Esophagus (tissue), 2 donors: ENCODE results near the gene FLG2. TPM values are rescaled to one million over a fixed set of nuclear protein-coding genes. Genes with fewer than 3 reads are reported as not detected.

Experiments
- H3K27ac ChIP-seq, 2 donors: one replicate each; pipeline ENCODE4 v1.5.1; 2013; ENCODE audit warnings: low read depth in 2 of 2, mild to moderate bottlenecking in 2 of 2, inconsistent platforms in 1 of 2, low read length in 1 of 2, moderate library complexity in 1 of 2
- H3K27me3 ChIP-seq, 2 donors: one replicate each; pipeline ENCODE4 v1.6.1; 2013; ENCODE audit warnings: low read length in 2 of 2, control low read depth in 1 of 2, mild to moderate bottlenecking in 1 of 2; ENCODE audit not compliant: insufficient read depth in 2 of 2, control insufficient read depth in 1 of 2
- H3K36me3 ChIP-seq, 2 donors: one replicate each; pipeline ENCODE4 v1.6.1; 2013; ENCODE audit warnings: low read length in 1 of 2; ENCODE audit not compliant: control insufficient read depth in 2 of 2, insufficient read depth in 2 of 2
- H3K4me1 ChIP-seq, 2 donors: one replicate each; pipeline ENCODE4 v1.6.1; 2013; ENCODE audit warnings: low read length in 1 of 2; ENCODE audit not compliant: control insufficient read depth in 2 of 2, insufficient read depth in 2 of 2
- H3K4me3 ChIP-seq, 2 donors: one replicate each; pipeline ENCODE4 v1.5.1; 2013; ENCODE audit warnings: low read length in 2 of 2, mild to moderate bottlenecking in 2 of 2, low read depth in 1 of 2, moderate library complexity in 1 of 2
- H3K9me3 ChIP-seq, 2 donors: one replicate each; pipeline ENCODE4 v1.6.1; 2013; ENCODE audit warnings: mild to moderate bottlenecking in 2 of 2, low read depth in 1 of 2, low read length in 1 of 2, moderate library complexity in 1 of 2; ENCODE audit not compliant: control insufficient read depth in 2 of 2, insufficient read depth in 1 of 2
- WGBS, 2 donors: extraction: QIAGEN DNeasy Blood & Tissue Kit; methylation state at CpG; one replicate each; pipeline ENCODE4 v1.1.7; 2013; 5-methylcytosine and 5-hydroxymethylcytosine counted together
- polyA plus RNA-seq, 2 donors: library from polyadenylated mRNA; stranded (reverse); fragments of 200-250 nt; gene quantifications; one replicate each; pipeline ENCODE4 v1.2.3, GENCODE V29; 2013
- donor health status: healthy with polysubstance abuse.
- donor health status: Bipolar disorder and iron deficiency.

FLG2 gene
- polyA plus RNA-seq, 2 donors, result 0.04 to 0.10 TPM

GRCh38 chr1:152372672-152373071 lies 12.9 kb upstream of the FLG2 start:
- Histone ChIP-seq H3K27ac (no peak overlapping the region), H3K4me1 (no peaks in the 10 kb centered on the region), H3K27me3 (no peaks in the 10 kb centered on the region), H3K4me3 (no peak overlapping the region), H3K36me3 (no peaks in the 10 kb centered on the region), H3K9me3 (no peaks in the 10 kb centered on the region)
- WGBS, 2 donors, result 71 to 78% methylated on average over 1 of the region's 1 CpG

GRCh38 chr1:152367436-152367835 lies 7.6 kb upstream of the FLG2 start:
- Histone ChIP-seq H3K9me3 (no peaks in the 10 kb centered on the region), H3K27ac (peak overlapping the region in 1 of 2 donors; percentile 64), H3K27me3 (no peaks in the 10 kb centered on the region), H3K4me1 (no peaks in the 10 kb centered on the region), H3K36me3 (no peaks in the 10 kb centered on the region), H3K4me3 (no peak overlapping the region)
- WGBS, 2 donors, result 14 to 35% methylated on average over 1 of the region's 1 CpG

- Histone ChIP-seq H3K4me3 (no peak overlapping the region), H3K36me3 (no peaks in the 10 kb centered on the region), H3K4me1 (no peaks in the 10 kb centered on the region), H3K27ac (no peak overlapping the region), H3K27me3 (no peaks in the 10 kb centered on the region), H3K9me3 (peaks cover 8 to 14% of the 10 kb centered on the region in 2 donors)
- 44 to 63% methylated on average over 1 of the region's 1 CpG for WGBS, 2 donors
Measured at GRCh38 chr1:152356736-152357135, 3.1 kb downstream of the FLG2 start.

- no peak overlapping the region for H3K4me3 ChIP-seq
Measured at GRCh38 chr1:152349611-152350010, 10.2 kb downstream of the FLG2 start.

DNA sequence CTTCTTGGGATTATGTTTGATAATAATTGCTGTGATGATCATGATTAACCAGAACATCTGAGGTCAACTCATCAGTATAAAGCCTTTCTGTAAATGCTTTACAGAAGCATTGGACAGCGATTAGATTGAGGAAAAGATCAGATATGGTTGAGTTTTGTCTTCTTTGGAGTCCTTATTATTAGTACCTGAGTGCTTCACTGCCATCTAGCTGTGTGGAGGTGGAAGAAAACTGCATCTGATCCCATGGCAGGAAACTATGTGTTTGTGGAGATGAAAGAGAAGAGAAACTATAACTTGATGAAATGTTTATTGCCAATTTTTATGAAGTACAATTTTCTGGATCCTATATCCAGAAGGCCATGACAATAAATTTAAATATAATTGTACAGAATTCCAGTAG lies 11.4 kb downstream of the FLG2 start:
- H3K4me3 ChIP-seq, result no peak overlapping the region
- H3K9me3 ChIP-seq, result peaks cover 6 to 8% of the 10 kb centered on the region in 2 donors
- H3K27me3 ChIP-seq, result no peaks in the 10 kb centered on the region
- peaks cover 0 to 3% of the 10 kb centered on the region in 2 donors for H3K36me3 ChIP-seq
- H3K27ac ChIP-seq, result no peak overlapping the region
- peaks cover 0 to 4% of the 10 kb centered on the region in 2 donors for H3K4me1 ChIP-seq
- 36 to 45% methylated on average over 1 of the region's 1 CpG for WGBS, 2 donors

More at GRCh38 chr1:152349611-152350010, 10.2 kb downstream of the FLG2 start:
- Histone ChIP-seq H3K27ac (no peak overlapping the region), H3K4me1 (peaks cover 0 to 4% of the 10 kb centered on the region in 2 donors), H3K27me3 (no peaks in the 10 kb centered on the region), H3K36me3 (peaks cover 0 to 3% of the 10 kb centered on the region in 2 donors), H3K9me3 (peaks cover 6 to 12% of the 10 kb centered on the region in 2 donors)
- 86 to 89% methylated on average over 2 of the region's 2 CpGs for WGBS, 2 donors

DNA sequence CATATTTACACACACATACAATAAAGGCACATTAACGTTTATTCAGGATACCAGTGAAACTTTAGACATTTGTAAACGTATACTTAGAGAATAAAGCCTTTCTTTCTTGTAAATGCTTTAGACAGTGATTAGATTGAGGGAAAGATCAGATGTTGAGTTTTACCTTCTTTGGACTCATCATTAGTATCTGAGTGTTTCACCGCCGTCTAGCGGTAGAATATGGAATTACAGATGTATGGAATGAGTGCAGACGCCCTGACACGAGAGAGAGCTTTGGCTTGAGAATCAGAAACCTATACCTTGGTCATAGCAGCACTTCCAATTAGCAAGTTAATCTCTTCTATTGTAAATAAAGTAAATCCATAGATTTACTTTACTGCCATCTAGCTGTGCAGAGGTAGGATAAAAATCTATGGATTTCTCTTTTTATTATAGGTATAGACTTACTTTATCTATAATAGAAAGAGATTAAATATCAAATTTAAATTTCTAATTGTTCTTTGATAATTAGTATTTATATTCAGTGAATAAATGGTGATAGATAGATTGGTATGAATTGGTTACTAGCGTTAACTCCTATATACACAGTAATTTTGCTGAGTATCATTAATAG lies 12.6 kb downstream of the FLG2 start:
- Histone ChIP-seq H3K9me3 (peaks cover 5 to 6% of the 10 kb centered on the region in 2 donors), H3K27me3 (no peaks in the 10 kb centered on the region), H3K4me3 (no peak overlapping the region), H3K27ac (no peak overlapping the region), H3K36me3 (peaks cover 0 to 3% of the 10 kb centered on the region in 2 donors), H3K4me1 (peaks cover 0 to 4% of the 10 kb centered on the region in 2 donors)
- WGBS, 2 donors, result 9 to 10% methylated on average over 8 of the region's 8 CpGs

- H3K36me3 ChIP-seq, result no peaks in the 10 kb centered on the region
- H3K27me3 ChIP-seq, result no peaks in the 10 kb centered on the region
- H3K4me1 ChIP-seq, result no peaks in the 10 kb centered on the region
- peak overlapping the region in 1 of 2 donors; percentile 21 for H3K27ac ChIP-seq
- H3K9me3 ChIP-seq, result no peaks in the 10 kb centered on the region
- no peak overlapping the region for H3K4me3 ChIP-seq
Measured at GRCh38 chr1:152344438-152344837, 15.4 kb downstream of the FLG2 start.

- WGBS, 2 donors, result 64 to 68% methylated on average over 3 of the region's 3 CpGs
- H3K9me3 ChIP-seq, result no peaks in the 10 kb centered on the region
Measured at GRCh38 chr1:152343006-152343405, 16.8 kb downstream of the FLG2 start.

GRCh38 chr1:152335399-152335798 lies 24.4 kb downstream of the FLG2 start:
- H3K4me1 ChIP-seq, result no peaks in the 10 kb centered on the region
- WGBS, 2 donors, result 67 to 68% methylated on average over 7 of the region's 7 CpGs
- peaks cover 0 to 2% of the 10 kb centered on the region in 2 donors for H3K36me3 ChIP-seq
- no peaks in the 10 kb centered on the region for H3K9me3 ChIP-seq
- no peaks in the 10 kb centered on the region for H3K27me3 ChIP-seq
- no peak overlapping the region for H3K4me3 ChIP-seq
- no peak overlapping the region for H3K27ac ChIP-seq

More at GRCh38 chr1:152343006-152343405, 16.8 kb downstream of the FLG2 start:
- Histone ChIP-seq H3K27me3 (no peaks in the 10 kb centered on the region), H3K36me3 (no peaks in the 10 kb centered on the region), H3K27ac (no peak overlapping the region), H3K4me3 (no peak overlapping the region), H3K4me1 (no peaks in the 10 kb centered on the region)

DNA sequence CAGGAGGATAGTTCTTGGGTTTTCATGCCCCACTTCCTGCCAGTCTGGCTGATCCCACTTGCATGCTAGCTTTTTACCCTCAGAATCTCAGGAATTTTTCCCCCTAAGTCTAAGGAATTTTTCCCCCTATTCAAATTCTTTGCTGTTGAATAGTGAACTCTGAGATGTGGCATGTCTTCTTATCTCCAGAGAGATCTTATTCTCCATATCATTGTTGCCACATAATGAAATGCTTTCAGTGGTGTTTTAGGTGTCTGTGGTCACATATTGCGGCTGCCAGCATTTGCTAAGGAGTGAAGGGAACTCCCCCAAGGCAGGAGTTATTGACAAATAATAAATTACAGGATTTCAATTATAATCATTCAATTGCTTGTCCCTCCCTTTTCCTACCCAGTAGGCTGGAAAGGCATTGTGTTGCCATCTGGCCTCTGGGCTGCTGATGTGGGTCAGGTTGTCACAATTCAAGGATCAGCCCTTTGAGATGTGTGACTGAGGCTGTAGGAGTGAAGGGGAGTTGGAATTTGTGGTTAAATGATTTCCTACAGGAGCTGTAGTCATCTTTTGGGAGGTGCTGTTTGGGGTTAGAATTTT lies 30.9 kb downstream of the FLG2 start:
- Histone ChIP-seq H3K27me3 (no peaks in the 10 kb centered on the region), H3K36me3 (no peaks in the 10 kb centered on the region)
- 85 to 86% methylated on average over 1 of the region's 1 CpG for WGBS, 2 donors

More for the DNA sequence above, 30.9 kb downstream of the FLG2 start:
- Histone ChIP-seq H3K9me3 (no peaks in the 10 kb centered on the region), H3K27ac (no peak overlapping the region), H3K4me3 (no peak overlapping the region), H3K4me1 (no peaks in the 10 kb centered on the region)
